Hepatocyte (in vitro differentiated cells): ENCODE measurements around the gene LMX1B.

Source experiments
- EZH2 ChIP-seq: fragments of 200-600 bp; sonication (generic); IDR thresholded peaks from 2 replicates; pipeline ENCODE4 v1.6.1; 2016; ENCODE audit warnings: antibody characterized with exemption, mild to moderate bottlenecking, borderline replicate concordance
- EZH2phosphoT487 ChIP-seq: fragments of 200-600 bp; sonication (generic); IDR thresholded peaks from one replicate; pipeline ENCODE4 v1.6.1; 2018; ENCODE audit warnings: antibody characterized with exemption, mild to moderate bottlenecking, low read depth, moderate library complexity; ENCODE audit not compliant: unreplicated experiment, severe bottlenecking
- TF ChIP-seq, protein P1 (sequence below): fragments of 200-600 bp; sonication (generic); IDR thresholded peaks from 2 replicates; pipeline ENCODE4 v1.5.1; 2016; ENCODE audit warnings: antibody characterized with exemption, mild to moderate bottlenecking; ENCODE audit not compliant: poor library complexity

DNA sequence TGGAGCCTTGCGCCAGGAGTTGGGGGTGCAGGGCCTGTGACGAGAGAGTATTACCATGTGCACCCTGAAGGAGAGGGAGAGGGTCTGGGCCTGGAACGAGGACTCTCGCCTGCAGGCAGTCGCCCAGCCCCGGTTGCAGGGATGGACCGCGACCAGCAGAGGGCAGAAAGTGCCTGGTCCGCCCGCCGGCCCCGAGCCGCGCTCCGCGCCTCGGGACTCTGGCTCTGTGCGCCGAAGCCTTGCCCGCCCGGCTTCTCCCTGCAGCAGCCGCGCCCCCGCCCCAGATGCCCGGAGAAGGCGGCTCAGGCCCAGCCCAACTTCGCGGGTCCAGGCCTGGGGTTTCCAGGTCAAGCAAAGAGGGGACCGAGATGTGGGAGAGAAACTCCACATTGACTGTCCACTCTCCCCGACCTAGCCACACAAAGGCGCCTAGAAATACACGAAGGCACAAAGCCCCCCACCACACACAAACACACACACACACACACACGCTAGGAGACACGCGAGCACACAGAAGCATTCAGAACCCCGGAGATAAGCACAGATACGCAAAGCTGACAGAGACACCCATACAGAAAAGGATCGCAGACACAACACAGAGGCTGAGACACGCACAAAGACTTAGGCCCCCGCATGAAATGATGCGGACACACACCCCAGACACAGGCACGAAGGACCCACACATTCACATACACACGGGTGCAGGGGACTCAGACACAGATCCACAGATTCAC lies 2.0 kb upstream of the LMX1B start:
- TF ChIP-seq EZH2 = peak; percentile 85
- TF ChIP-seq, protein P1, sequence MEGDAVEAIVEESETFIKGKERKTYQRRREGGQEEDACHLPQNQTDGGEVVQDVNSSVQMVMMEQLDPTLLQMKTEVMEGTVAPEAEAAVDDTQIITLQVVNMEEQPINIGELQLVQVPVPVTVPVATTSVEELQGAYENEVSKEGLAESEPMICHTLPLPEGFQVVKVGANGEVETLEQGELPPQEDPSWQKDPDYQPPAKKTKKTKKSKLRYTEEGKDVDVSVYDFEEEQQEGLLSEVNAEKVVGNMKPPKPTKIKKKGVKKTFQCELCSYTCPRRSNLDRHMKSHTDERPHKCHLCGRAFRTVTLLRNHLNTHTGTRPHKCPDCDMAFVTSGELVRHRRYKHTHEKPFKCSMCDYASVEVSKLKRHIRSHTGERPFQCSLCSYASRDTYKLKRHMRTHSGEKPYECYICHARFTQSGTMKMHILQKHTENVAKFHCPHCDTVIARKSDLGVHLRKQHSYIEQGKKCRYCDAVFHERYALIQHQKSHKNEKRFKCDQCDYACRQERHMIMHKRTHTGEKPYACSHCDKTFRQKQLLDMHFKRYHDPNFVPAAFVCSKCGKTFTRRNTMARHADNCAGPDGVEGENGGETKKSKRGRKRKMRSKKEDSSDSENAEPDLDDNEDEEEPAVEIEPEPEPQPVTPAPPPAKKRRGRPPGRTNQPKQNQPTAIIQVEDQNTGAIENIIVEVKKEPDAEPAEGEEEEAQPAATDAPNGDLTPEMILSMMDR = peak; percentile 78
- TF ChIP-seq EZH2phosphoT487 = no peak
